GM18511 (cell line): ENCODE results near the gene CIAO2B.
A peak's percentile ranks its signal among the peaks of the same experiment; 100 is the strongest.
"Not testable (repeated sequence)": the region's sequence is repeated elsewhere in the genome, so short reads cannot be mapped to it uniquely, and the experiment has no call there.

Source experiments
- ATAC-seq: cut with Tn5 transposase; IDR thresholded peaks from one replicate; pipeline ENCODE4 v1.9.1; 2021; ENCODE audit warnings: mild to moderate bottlenecking, moderate library complexity; ENCODE audit not compliant: unreplicated experiment

Gene CIAO2B

DNA sequence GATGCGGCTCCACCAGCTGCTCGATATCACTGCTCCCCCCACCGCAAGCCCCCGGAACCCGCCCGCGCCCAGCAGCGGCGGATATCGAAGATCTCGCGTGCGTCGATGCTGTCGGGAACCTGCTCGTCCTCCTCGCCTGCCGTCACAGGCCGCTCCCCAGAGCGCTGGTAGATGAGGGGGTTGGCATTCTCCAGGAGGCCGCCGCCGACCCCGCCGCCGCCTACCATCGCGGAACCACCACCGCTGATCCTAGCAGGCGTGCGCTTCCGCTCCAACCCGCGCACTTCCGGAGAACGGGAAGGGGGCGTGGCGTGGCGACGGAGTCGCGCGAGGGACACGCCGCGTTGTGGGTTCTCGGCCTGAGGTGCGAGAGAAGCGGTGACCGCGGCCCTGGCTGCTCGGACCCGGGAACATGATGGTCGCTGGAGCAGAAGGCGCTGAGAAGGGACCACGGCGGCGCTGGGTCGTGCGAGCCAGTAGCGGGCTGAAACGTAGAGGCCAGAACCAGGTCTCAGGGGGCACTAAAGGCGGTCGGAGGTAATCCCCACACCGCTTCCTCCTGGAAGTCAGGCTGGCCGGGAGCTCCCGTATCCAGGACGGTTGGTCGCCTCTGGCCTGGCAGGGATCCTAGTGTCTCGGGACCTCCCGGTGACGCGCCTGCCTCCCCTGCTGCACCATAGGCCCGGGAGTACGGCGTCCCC, at the start of gene CIAO2B:
TSS of gene CIAO2B (minus strand) at position 265 of the 701 bp plus-strand sequence. CDS start at position 227, 38 bp downstream.
- peak; percentile 77 for ATAC-seq

DNA sequence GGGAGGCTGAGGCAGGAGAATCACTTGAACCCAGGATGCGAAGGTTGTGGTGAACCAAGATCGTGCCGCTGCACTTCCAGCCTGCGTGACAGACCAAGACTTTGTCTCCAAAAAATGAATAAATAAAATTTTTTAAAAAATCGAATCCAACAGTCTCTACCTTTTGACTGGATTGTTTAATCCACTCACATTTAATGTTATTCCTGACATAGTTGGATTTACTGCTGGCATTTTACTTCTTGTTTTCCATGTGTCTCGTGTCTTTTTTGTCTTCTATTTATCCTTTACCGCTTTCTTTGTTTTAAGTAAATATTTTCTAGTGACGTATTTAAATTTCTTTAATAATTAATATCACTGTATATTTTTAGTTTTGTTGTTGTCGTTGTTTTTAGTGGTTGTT, 48.8 kb upstream of the CIAO2B start:
- no peak for ATAC-seq

DNA sequence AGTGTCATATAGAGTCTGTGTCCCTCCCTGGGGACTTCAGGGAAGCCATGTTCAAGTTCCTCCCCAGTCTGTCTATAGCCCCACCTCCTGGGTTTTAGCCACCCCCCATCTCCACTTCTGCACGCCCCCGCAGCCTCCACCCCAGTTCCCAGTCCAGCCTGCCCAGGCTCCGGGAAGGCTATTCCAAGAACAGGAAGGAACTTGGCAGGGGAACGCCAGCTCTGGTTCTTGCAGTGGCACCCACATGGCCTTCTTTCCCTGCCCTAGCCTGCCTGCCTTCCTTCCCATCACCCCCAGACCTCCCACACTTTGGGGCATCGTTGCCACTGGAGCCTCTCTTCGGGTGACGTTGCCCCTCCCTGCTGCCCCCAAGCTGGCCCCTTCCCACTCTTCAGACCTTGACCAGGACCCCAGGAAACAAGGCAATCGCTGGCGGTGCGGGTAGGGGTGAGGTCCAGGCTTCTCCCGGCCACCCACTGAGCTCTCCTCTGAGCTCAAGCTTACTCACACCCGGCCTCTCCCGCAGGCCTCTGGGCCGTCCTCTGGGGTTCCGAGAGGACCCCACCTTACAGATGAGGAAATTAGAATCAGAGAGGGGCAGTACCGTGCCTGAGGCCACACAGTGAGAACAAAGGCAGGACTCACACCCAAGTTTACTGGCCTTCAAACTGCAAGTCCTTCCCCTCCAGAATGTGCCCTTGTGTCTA, 45.0 kb upstream of the CIAO2B start:
- ATAC-seq: no peak

DNA sequence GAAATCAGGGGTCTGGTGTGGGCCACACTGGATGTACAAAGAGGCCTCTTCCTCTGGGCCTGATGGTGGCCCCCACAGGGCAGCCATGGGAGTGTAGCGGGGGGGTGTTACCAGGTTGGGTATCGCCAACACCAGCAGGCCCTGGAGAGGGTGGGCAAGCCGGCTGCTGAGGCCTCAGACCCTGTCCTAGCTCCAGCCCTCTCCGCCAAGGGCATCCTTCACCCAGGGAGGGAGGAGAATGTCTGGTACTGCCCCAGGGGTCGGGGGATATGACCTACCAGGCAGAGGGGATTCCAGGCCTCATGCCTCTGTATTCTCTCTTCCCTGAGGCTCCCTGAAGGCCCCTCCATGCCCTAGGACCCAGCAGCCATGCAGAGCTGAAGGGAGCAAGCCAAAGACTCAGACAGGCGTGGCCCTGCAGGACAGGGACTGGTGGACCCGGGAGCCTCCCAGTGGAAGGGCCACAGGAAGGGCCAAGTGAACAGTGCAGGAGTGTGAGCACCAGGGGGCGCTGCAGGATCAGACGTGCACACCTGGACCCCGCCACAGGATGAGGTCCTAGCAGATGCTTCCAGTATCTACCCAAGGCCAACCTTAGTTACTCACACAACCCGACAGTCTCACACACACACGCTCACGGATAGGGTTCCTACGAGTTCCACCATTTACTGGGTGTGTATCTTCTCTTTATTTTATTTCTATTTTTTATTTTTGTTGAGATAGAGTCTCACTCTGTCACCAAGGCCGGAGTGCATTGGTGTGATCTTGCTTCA, 43.3 kb upstream of the CIAO2B start:
- ATAC-seq: peak; percentile 60

DNA sequence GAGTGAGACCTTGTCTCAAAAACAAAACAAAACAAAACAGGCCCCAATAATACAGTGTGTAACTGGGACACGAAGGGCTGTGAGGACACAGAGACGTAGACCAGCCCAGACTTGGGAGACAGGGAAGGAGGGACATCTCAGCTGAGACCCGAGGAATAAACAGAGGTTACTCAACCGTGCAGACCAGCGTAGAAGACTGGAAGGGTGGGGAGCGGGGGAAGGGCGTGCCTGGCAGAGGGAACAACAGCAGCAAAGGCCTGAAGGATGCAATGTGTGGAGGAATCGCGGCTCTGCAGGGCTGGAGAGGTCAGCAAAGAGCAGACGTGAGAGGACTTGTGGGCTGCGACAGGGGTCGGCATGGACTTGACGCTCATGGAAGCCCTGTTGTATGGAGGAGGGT, 42.5 kb upstream of the CIAO2B start:
- no peak for ATAC-seq

DNA sequence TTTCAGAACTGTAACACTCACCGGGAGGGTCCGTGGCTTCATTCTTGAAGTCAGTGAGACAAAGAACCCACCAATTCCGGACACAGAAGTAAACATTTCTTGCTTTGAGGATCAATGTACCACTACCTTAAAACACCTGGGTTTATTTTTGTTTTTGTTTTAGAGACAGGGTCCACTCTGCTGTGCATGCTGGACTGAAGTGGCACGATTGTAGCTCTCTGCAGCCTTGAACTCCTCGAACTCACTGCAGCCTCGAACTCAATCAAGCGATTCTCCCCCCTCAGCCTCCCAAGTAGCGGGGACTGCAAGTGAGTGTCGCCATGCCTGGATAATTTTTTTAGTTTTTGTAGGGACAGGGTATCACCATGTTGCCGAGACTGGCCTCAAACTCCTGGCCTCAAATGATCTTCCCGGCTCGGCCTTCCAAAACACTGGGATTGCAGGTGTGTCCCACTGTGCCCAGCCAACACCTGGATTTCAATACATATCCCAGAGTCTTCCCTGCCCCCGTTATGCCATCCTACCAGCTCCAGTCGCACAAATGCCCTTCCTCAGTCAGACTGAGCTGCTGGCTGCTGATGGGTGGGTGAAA, 41.2 kb upstream of the CIAO2B start:
- ATAC-seq: no peak

DNA sequence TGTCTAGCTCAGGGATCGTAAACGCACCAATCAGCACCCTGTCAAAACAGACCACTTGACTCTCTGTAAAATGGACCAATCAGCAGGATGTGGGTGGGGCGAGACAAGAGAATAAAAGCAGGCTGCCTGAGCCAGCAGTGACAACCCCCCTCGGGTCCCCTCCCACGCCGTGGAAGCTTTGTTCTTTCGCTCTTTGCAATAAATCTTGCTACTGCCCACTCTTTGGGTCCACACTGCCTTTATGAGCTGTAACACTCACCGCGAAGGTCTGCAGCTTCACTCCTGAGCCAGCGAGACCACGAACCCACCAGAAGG, 40.7 kb upstream of the CIAO2B start:
- not testable (repeated sequence) for ATAC-seq

DNA sequence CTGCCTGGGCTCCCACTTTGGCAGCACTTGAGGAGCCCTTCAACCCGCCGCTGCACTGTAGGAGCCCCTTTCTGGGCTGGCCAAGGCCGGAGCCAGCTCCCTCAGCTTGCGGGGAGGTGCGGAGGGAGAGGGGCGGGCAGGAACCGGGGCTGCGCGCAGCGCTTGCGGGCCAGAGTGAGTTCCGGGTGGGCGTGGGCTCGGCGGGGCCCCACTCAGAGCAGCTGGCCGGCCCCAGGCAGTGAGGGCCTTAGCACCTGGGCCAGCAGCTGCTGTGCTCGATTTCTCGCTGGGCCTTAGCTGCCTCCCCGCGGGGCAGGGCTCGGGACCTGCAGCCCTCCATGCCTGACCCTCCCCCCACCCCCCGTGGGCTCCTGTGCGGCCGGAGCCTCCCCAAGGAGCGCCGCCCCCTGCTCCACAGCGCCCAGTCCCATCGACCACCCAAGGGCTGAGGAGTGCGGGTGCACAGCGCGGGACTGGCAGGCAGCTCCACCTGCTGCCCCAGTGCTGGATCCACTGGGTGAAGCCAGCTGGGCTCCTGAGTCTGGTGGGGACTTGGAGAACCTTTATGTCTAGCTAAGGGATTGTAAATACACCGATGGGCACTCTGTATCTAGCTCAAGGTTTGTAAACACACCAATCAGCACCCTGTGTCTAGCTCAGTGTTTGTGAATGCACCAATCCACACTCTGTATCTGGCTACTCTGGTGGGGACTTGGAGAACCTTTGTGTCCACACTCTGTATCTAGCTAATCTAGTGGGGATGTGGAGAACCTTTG, 40.1 kb upstream of the CIAO2B start:
- ATAC-seq: not testable (repeated sequence)

DNA sequence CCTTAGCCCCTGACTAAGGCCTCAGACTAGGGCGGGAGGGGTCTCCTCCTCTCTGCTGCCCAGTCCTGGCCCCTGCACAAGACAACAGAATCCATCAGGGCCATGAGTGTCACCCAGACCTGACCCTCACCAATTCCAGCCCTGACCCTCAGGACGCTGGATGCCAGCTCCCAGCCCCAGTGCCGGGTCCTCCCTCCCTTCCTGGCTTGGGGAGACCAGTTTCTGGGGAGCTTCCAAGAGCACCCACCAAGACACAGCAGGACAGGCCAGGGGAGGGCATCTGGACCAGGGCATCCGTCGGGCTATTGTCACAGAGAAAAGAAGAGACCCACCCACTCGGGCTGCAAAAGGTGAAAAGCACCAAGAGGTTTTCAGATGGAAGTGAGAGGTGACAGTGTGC, 39.5 kb upstream of the CIAO2B start:
- no peak for ATAC-seq

DNA sequence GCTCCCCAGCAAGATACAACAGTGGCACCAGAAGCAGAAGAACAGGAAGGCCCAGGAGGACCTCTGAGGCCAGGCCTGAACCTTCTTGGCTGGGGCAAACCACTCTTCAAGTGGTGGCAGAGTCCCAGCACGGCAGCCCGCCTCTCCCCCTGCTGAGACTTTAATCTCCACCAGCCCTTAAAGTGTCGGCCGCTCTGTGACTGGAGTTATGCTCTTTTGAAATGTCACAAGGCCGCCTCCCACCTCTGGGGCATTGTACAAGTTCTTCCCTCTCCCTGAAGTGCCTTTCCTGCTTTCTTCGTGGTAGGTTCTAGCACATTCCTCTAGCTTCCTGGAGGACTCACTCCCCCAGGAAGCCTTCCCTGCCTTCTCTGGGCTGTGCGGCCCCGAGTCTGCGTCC, 38.8 kb upstream of the CIAO2B start:
- ATAC-seq: no peak

DNA sequence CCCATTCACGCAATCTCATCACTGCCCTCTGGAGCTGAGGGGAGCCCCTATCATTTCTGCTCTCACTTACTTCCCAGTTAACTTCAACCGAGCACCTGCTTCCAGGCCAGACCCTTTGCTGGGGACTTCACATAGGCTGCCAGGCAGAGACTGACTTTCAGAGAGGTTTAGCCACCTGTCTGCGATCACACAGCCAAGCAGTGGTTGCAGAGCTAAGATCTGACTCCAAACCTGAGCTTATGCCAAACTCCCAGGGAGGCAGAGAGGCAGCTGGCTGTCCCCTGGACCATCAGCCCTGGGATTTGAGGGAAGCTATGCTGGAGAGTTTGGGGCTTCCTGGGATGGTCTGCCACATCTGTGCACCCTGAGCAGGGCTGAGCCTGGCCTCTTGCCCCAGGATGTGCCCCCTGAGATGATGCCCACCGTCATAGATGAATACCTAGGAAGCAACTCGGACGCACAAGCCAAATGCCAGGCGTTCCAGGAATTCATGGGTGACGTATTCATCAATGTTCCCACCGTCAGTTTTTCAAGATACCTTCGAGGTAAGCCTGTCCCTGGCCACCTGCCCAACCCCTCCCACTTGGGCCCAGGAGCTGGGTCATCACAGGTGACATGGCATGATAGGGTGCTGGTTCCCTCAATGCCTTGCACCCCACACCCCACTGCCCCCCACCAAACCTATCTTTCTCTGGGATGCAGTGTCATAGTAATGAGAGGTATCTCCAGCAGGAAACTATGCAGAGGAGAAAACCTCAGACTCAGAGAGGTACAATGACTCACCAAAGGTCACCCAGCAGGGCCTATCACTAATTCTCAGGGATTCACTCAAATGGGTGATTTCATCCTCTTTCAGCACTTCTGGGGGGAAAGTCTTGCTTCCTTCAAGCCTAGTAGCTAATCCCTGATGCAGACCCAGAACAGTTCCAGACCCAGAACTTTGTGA, 36.8 kb upstream of the CIAO2B start:
- ATAC-seq: no peak

DNA sequence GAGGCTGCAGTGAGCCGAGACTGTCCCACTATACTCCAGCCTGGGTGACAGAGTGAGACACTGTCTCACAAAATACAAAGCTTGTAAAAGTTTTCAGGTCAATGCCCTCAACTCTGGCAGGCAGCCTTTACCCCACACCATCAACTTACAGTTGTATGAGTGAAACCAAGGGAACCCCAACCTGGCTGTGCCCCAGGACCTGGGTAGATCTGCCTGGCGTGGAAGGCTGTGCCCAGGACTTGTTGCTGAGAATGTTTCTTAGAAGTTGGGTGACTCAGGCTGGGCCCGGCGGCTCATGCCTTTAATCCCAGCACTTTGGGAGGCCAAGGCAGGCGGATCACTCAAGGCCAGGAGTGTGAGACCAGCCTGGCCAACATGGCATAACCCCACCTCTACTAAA, 34.6 kb upstream of the CIAO2B start:
- ATAC-seq: no peak

DNA sequence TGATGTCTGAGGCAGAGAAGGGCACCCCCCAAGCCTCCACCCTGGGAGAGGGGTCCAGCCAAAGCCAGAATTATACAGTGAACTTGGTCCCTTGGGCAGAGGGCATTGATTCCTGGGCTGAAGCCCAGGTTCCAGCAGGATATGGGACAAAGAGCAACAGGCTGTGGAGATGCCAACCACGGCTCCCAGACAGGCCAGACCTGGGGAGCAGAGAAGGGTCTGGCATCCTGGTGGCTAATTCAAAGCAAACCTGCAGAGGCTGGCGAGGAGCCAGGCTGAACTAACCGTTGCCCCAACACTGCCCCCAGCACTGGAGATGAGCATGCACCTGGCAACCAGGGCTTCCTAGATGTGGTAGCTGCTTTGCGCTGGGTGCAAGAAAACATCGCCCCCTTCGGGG, 29.8 kb upstream of the CIAO2B start:
- ATAC-seq: no peak

DNA sequence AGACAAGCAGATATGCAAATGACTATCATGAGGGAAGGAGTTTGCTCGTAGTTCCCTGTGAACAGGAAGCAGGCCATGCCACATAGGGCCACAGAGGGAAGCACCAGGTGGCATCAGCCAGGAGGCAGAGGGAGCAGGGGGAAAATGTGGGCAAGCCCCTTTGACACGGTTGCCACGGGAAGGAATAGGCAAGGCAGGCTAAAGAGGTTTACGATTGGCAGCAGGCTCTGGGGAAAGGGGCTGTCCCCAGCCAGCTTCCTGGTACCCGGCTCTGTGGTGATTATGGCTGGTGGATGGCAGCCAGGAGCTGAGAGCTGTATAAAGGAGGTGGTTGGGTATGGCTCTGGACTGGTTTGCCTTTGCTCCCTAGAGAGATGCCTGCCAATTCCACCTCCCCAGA, 27.7 kb upstream of the CIAO2B start:
- no peak for ATAC-seq

DNA sequence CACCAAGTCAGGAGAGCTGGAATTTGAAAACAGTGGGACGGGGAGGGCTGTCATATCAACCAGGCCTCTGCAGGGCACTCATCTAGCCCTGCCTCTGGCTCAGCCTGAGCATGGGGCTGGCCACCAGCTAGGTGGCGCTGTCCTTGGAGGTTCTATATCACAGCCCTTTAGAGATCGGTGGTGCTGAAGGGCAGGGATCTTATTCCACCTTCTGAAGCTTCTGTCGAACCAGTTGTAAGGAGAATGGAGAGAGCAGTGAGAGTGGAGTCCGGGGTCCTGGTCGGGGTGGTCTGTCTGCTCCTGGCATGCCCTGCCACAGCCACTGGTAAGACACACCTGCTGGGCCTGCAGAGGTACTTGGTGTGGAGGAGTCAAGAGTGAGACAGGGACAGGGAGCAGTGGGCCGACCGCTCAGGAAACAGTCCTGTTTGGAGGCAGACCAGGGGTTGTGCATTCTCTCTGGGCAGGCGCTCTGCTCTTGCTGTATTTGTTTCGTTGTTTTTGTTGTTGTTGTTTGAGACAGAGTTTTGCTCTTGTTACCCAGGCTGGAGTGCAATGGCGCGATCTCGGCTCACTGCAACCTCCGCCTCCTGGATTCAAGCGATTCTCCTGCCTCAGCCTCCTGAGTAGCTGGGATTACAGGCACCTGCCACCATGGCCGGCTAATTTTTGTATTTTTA, 27.0 kb upstream of the CIAO2B start, which contains the start of gene CES3:
TSS of gene CES3 (plus strand) at position 202 of the 680 bp plus-strand sequence. CDS start at position 244, 42 bp downstream.
- peak; percentile 86 for ATAC-seq

DNA sequence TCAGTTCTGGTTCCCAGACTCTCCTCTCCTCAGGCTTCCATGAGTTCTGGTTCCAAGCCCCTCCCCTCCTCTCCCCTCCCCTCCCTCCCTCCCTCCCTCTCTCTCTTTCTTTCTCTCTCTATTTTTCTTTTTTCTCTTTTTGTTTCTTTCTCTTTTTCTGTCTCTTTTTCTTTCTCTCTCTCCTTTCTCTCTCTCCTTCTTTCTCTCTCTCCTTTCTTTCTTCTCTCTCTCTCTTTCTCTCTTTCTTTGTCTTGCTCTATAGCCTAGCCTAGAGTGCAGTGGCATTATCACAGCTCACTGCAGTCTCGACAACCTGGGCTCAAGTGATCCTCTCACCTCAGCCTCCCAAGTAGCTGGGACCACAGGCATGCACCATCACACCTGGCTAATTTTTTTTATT, 26.1 kb upstream of the CIAO2B start:
- ATAC-seq: no peak

DNA sequence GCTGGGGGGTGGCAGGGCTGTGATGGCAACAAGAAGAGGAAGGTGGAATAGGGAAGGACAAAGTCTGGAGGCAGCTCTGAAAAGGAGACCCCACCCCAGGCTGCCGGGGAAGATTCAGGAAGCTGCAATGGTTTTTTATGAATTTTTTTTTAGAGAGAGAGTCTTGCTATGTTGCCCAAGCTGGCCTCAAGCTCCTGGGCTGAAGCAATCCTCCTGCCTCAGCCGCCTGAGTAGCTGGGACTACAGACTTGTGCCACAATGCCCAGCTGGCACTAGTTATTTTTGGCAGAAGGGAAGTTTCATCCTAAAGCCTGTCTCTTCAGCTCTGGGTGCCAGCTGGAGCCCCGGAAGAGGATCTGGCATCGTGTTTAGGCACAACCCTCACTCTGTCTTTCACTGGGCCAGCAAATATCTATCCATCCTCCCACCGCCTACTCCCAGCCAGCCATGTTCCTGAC, 25.5 kb upstream of the CIAO2B start:
- no peak for ATAC-seq

DNA sequence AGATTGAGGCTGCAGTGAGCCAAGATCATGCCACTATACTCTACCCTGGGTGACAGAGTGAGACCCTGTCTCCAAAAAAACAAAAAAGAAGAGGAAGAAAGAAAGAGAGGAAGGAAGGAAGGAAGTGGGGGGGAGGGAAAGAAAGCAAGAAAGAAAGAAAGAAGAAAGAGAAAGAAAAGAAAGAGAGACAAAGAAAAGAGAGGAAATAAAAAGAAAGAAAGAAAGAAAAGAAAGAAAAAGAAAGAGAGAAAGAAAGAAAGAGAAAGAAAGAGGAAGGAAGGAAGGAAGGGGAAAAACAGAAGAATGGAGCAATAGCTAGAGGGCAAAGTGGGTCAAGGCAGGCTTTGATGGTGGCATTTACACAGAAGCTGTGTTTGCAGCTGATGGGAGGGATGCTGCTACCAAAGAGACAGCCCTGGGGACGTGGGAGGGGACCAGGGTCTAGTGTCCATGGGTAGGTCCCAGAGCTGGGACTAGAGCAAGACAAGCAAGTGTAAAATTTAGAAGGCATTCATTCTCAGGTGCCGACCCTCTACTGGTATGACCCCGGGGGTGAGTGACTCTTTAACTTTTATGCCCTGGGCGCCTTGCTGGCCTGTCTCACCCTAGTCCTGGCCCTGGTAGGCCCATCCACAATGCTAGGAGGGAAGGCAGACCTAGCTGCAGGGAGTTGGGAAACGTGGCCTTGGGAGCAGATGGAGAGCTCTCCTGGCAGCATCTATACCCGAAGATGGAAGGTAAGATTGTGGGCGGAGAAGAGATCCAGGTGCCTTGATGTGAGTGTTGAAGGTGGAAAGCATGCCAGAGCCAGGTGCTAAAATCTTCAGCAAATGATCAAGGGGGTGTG, 24.9 kb upstream of the CIAO2B start:
- no peak for ATAC-seq
